GM18499 (cell line): ENCODE results near the gene NXN.
"Not testable (repeated sequence)": the region's sequence is repeated elsewhere in the genome, so short reads cannot be mapped to it uniquely, and the experiment has no call there.

Experiments used
- ATAC-seq: cut with Tn5 transposase; IDR thresholded peaks from one replicate; pipeline ENCODE4 v1.9.1; 2021; ENCODE audit warnings: moderate number of reproducible peaks; ENCODE audit not compliant: insufficient read depth, unreplicated experiment

The NXN gene

DNA sequence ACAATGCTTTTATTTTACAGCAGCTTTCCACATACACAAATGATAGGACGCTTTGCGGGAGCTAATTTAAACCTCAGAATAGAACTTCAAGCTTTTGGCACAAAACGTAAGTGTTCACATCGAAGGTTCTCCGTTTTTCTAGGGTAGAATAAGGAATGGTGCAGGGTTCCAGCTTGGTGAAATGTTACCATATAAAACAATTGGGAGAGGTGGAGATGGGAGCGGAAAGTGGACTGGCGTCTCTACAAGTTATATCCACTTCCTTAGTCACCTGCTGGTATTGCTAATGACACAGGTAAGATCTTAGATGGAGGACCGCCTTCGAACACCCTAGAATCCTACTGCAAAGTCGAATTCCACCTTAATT, 1.7 kb upstream of the NXN start:
- ATAC-seq: no peak

DNA sequence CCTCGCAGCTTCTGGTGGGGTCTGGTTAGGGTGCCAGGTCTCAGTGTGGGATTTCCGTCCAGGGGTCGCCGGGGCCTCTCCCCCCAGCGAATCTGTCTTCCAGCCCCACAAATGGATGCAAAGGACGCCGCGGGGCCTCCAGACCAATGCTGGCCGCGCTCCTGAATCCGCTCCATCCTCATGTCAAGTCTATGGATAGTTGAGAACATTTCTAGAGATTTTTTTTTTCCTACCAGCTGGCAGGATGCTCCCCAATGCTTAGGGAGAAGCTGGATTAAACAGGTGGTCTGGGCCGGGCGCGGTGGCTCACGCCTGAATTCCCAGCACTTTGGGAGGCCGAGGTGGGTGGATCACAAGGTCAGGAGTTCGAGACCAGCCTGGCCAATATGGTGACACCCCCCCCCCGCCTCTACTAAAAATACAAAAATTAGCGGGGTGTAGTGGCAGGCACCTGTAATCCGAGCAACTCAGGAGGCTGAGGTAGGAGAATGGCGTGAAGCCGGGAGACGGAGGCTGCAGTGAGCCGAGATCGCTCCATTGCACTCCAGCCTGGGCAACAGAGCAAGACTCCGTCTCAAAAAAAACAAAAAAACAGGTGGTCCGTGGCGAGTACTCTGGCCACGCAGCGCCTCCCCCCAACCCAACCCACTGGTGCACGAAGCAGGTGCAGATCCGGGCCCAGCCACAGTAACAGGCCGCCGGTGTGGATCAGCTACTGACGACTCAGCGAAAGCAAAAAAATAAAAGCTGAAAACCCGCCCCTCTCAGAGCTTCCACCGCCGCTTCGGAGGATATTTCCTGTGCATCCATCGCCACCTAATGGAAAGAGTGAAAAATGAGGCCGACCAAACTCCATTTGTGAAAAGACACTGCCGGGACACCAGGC, 1.1 kb upstream of the NXN start:
- no peak for ATAC-seq

DNA sequence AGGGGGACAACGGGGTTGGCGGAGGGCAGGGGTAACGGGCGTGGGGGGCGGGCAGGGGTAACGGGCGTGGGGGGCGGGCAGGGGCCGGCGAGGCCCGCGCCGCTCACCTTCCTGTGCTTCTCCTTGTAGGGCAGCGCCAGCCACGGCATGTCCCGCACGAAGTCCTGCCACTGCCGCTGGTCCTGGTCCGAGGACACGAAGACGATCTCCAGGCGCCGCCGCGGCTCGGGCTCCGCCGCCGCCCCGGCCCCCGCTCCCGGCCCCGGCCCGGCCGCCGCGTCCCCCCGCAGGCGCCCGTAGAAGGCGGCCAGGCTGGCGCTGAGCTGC, 401 bp downstream of the NXN start:
- no peak for ATAC-seq

DNA sequence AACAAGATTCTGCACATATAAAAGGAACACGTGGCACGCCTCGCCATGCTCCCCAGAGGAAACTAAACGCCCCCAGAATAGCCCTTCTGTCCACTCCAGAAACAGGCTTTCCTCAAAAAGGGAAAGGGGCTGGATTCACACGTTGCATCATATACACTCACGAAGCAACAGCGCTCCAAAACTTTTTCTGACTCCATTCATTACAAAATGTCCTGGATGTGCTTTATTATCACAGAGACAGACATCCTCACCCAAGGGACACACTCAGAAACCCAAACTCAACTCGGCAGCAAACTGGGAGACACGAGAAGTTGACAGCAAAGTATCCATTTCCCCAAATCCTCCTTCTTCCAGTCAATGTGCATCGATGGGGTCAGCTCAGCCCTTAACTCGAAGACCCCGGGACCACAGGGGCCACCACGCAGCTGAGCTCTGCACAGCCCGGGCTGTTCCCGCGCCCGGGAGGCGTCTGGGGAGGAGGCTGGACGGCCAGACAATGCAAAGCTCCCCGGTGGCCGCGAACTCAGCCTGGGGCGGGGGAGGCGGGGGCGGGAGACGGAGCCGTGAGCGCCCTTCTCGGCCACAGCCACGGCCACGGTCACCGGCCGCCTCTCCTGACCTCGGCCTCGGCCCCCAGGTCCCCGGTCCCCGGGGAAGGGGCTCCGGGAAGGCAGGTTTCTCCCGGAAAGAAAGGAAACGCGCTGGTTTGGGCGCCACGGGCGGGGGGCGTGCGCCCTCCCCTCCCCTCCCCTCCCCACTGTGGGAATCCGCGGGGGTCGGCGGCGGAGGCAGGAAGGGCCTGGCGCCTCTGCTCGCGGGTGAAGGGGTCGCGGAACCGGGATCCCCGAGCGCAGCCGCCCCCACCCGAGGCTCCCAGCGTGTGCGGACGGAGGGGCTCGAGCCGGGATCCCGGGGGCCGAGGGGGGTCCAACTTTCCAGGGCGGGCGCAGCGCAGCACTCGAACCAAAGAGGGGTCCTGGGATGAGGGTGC, 1.2 kb downstream of the NXN start:
- ATAC-seq: no peak

DNA sequence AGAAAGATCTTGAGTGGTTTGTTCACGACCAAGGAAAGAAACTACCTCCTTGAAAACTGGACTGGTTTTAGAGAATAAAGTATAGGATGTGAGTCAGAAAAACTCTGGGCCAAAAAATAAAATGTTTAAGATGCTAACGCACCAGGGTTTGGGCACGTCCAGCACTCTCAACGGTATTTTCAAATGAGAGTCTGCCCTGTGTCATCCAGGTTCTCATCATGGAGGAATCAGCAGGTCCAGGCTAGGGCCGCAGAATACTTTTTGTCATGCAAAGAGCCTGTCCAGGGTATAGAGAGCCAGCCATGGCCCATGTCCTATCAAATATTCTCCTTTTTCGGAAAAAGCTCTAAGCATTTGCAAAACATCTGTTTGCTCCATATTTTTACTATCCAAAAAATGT, 2.4 kb downstream of the NXN start:
- no peak for ATAC-seq

DNA sequence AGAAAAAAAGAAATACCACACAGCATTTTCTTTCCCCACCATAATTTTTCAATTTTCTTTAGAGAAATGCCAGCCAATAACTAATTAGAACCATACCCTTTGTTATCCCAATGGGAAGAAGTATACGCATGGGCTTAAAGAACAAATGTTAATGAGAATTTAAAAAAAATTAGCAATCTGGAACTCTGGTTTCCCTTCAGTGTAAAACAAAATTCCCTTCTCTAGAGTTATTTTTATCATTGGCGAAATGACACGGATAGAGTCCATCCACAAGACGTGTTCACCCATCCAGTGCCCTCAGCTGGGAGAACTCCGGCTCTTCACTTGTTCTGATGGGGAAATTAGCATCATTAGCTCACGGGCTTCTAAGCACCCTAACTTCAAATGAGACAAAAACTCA, 3.3 kb downstream of the NXN start:
- no peak for ATAC-seq

DNA sequence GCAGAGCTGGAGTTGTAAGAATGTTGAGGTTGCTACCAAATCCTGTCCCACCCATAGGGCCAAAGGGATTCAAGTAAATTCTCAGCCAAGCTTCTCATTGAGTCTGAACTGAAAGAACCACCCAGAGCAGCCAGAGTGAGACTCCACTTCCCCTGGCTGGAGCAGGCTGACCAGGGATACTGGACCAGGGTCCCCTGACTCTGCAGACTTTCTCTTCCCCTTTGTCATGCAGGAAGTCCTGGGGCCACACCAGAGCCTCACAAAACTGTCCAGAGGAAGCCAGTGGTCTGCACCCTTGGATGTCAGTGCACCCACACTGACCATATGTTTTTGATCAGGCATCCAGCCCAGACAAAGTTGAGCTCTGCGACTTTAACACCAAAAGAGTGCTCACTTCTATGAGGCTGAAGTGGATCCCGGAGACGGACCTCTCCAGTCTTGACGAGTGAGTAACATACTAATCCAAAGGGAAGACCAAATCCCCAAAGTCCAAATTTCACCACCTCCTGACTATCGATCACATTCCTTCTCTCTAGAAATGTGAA, 4.1 kb downstream of the NXN start:
- ATAC-seq: no peak

DNA sequence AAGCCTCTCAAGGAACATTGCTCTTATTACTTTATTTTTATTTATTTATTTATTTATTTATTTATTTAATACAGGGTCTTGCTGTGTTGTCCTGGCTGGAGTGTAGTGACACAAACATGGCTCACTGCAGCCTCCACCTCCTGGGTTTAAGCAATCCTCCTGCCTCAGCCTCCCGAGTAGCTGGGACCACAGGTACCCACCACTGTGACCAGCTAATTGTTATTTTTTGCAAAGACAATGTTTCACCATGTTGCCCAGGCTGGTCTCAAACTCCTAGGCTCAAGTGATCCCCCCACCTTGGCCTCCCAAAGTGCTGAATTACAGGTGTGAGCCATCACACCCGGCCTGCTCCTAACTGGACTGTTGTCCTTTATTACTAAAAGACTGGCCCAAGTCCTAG, 4.8 kb downstream of the NXN start:
- ATAC-seq: not testable (repeated sequence)

DNA sequence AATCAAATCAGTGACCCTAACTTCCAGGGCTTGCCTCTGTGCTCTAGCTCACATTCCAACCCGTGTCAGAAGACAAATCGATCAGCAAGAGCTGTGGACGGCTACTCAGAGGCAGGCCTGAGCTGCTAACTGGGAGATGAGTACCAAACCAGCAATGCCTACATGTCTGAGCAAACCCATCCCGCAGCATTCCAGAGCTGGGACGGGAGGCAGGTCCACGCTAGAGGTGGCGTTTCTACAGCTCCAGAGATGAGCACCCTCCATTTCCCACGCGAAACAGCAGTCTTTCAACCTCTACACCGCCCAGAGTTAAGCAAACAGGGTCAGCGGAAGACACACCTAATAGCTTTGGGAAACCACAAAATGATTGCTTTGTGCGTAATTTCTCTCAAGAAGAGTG, 6.5 kb downstream of the NXN start:
- ATAC-seq: no peak

DNA sequence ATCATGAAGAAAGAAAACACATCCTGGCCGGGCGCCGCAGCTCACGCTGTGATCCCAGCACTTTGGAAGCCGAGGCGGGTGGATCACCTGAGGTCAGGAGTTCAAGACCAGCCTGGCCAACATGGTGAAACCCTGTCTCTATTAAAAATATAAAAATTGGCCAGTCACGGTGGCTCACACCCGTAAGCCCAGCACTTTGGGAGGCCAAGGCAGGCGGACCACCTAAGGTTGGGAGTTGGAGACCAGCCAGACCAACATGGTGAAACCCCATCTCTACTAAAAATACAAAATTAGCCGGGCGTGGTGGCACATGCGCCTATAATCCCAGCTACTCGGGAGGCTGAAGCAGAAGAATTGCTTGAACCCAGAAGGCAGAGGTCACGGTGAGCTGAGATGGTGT, 7.7 kb downstream of the NXN start:
- ATAC-seq: not testable (repeated sequence)

DNA sequence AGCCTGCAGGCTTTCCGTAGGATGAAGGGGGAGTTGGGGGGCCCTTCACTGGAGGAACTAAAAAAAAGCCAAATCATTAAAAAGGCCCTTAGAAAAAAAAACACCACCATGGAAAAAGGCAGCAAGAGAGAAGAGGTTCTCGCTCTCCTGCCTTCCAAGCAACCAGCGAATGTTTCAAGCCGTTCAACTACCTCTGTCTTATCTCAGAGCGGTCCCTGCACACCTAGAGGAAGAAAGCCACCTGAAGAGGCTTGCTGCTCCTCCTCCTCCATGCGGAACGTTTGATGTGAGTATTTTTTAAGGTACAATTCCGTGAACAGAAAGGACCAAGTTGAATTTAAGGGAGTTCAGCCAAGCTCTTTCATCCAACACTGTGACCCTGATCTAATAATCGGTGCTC, 9.2 kb downstream of the NXN start:
- no peak for ATAC-seq

DNA sequence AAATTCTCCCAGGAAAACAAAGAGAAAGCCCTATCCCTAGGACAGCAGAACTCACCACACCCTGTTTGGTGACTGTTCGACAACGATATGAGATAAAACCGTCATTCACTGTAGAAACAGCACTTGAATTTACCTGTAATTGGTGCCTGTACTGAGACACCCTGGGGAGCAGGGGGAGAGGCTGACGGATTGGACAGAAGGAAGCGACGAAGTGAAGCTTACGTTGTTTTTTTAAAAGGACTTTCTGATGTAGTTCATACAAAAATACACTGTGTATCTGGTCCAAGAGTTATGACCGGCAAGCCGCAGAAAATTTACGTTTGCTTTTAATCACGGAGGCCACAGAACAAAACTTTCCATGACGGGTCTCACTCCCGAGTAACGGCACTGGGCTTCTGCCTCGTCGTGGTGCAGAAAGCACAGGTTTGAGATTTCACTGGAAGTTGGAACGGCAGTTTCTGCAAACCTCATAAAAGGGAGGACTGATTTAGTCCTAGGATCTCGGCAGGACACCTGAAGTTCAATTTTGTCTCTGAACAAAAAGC, 9.7 kb downstream of the NXN start:
- ATAC-seq: no peak

DNA sequence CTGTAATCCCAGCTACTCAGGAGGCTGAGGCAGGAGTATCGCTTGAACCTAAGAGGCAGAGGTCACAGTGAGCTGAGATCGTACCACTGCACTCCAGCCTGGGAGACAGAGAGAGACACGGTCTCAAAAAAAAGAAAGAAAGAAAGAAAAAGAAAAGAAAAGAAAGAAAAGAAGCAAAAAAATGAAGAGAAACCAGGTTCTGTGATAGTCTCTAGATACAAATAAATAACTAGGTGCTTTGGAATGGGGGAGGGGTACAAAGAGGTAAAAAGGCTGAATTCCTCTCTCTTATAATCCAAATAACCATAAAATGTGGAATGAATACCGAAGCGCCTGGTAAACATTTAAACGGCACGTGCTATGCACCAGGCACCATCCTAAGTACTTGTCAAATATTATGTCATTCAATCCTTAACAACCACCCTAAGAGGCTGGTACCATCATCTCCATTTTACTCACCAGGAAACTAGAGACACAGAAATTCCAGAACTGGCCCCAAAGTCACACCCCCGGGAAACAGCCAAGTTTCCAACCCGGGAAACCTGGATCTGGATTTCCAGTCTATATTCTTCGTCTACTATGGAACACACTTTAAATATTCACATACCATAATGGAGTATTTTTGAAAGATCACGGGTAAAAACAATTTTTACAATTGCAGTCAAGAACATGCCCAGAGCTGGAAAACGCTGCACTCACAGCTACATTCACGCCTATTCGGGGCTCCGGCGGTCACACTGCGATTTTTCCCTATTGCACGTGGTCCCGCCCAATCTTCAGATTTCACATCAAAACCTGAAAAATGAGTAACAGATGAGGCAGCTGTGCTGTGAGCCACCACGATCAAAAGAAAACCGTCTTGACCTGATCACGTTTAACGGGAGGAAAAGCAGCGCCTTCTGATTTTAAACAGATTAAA, 10.5 kb downstream of the NXN start:
- ATAC-seq: no peak

DNA sequence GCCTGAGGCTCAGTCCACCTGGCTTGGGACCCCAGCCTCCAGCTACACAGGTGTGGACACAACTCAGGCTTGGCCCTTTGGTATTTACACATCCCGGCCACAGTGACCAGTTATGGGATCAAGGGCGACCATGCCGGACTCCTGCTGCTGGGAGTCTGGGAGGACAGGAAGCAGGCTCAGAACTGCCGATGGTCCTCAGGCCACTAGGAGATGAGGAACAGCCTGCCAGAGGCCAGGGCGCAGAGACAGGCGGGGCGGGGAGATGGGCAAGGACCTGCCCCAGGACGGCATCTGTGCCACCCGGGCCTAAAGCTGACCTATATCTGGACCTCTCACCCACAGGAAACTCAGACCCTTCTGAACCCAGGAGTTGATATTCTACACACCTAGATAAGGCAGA, 12.5 kb downstream of the NXN start:
- ATAC-seq: no peak

DNA sequence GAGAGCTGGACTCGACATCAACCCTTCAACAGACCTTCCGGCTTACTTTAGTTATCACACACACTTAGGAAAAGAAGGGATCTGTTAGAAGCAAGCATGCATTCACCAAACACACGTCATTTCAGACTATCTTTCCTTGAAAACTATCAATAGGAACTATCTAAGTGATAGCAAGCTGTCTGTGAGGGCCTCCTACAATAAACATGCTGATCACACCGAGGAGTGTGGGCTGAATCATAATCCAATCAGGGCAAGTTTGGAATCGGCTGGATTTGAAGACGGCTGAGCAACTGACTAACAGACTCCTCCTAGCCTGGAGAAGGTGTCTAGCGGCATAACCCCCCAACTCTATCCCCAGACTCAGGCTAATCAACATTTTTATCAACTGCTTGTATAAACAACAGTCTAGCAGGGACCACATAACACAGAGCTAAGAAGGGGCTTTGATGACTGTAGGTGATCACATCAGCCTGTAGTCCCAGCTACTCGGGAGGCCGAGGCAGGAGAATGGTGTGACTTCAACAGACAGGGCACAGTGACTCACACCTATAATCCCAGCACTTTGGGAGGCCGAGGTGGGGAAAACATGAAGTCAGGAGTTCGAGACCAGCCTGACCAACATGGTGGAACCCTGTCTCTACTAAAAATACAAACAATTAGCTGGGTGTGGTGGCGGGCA, 14.1 kb downstream of the NXN start:
- no peak for ATAC-seq

DNA sequence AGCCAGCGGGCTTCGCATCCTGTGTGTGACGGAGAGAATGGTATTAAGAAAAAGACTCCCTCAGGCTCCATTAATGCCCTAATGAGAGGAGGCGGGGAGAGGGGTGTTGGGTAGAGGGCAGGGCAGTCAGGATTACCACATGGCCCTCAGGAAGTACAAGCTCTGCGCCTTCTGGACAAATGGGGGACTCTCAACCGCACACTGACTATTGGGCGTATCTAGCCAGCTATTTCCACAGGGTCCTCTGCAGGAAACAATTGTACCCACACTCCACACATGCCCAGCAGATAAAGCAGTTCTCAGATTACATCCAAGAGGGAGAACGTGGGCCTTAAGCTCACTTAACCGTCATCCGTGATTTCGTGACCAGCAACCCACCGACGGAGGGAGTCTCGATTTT, 14.7 kb downstream of the NXN start:
- ATAC-seq: no peak

DNA sequence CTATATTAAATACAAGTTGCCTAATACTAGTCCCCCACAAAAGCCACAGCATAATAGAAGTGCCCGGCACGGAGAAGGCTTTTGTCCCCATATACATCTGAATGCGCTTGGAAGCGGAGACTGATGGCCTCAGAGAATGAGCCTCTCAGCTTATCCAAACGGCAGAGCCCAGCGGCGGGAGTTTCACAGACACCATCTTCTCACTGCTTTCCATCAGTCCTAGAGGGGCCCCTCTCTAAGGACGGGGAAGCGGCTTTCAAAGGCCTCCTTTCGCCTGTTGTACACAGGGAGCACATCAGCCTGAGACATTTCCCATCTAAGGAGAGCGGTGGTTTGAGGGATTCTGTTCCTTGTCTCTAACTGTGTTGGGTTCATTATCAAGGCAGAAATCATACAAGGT, 16.9 kb downstream of the NXN start:
- ATAC-seq: no peak

DNA sequence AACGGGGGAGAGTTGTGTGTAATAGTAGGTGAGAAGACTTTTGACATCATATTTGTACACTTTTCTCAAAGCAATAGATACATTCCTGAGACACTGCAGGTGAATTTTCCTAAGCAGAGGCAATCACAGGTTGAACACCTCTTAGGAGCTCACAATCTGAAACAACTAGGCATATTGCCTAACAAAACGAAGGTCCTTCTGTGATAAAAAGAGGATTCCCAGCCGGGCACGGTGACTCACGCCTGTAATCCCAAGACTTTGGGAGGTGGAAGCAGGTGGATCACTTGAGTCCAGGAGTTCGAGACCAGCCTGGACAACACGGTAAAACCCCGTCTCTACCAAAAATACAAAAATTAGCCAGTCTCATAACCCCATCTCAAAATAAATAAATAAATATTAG, 17.4 kb downstream of the NXN start:
- ATAC-seq: no peak

DNA sequence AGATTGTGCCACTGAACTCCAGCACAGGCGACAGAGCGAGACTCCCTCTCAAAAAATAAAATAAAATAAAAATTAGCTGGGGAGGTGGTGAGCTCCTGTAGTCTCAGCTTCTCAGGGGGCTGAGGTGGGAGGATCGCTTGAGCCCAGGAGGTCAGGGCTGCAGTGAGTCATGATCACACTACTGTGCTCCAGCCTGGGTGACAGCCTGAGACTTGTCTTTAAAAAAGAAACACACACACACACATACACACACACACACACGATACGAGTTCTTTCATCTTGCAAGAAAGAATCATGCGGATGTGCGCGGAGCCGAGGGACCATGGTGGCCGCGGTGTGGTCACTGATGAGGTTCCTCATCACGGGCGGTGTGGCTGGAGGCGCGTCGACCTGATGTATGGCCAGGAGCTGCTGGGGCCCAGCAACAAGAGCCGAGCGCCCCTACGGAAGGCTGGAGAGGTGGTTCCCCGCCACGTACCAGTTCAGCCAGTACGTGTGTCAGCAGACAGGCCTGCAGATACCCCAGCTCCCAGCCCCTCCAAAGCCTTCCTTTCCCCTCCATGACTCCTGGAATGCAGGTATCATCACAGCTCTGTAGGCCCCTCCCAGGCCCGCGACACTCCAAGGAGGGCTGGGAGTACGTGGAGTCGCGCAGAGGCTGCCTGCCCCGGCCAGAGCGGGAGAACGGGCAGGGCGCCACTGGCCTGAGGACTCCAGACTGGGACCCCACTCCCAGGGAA, 20.7 kb downstream of the NXN start:
- no peak for ATAC-seq
